ENCODE measurements around the gene DDX54. TPM values are rescaled to one million over a fixed set of nuclear protein-coding genes. Genes with fewer than 3 reads are reported as not detected.

DDX54 gene
- total and polyA plus RNA-seq, 2 of the 8 experiments (the other 6 are each of a cell fraction or from before 2014, with no cell fraction given): 64.9 to 113 TPM

GRCh38 chr12:113137861-113138783 lies 47.2 kb downstream of the DDX54 start:
- H3K4me1 ChIP-seq (replicated peaks in 1 of 4; ENCODE audit: control insufficient read depth in 3 of 4, insufficient read depth in 4 of 4, low read length in 3 of 4): peaks cover 0 to 18% (median 8%) of the 10 kb centered on the region in 4 experiments; a peak in 6 of 7 replicates
- H2BK20ac ChIP-seq (ENCODE audit: low read length): no peak overlapping the region
- 86% methylated on average over 12 of the region's 12 CpGs; no CpG with 5 or more reads in 1 of the 2 experiments for WGBS, 2 experiments (ENCODE audit: extremely low coverage in 1 of 2, insufficient coverage in 1 of 2, insufficient read length in 1 of 2, insufficient replicate concordance in 2 of 2, low coverage in 1 of 2, low lambda C conversion rate in 2 of 2, missing lambda C conversion rate in 1 of 2)
- no peak overlapping the region for H3K18ac ChIP-seq (ENCODE audit: extremely low read depth, low read length)
- no peak overlapping the region for H3K23ac ChIP-seq (ENCODE audit: insufficient read length)
- H3K9ac ChIP-seq (replicated peaks in 1 of 4; ENCODE audit: extremely low read depth in 1 of 4, low read depth in 3 of 4, low read length in 3 of 4): no peak overlapping the region
- H2BK12ac ChIP-seq (ENCODE audit: low read depth, low read length): no peak overlapping the region
- ChIA-PET CTCF (ENCODE audit: partially characterized antibody) (interaction anchor here (1.0 to 7.8 kb wide), 13 partner anchors 11 to 145 kb away, joined by 3 to 36 read pairs (median 4); partner anchors contain the start of gene CFAP73), POLR2A (ENCODE audit: partially characterized antibody) (interaction anchor here (1.0 to 3.0 kb wide), 3 partner anchors 12 to 18 kb away, joined by 3 to 12 read pairs (median 4); partner anchors contain the start of gene CFAP73)
- no peak overlapping the region for H3K56ac ChIP-seq (replicated peaks; ENCODE audit: insufficient read length, low read depth, low read length)
- H2AFZ ChIP-seq (ENCODE audit: low read length): no peak overlapping the region
- no peak overlapping the region for H4K91ac ChIP-seq (replicated peaks; ENCODE audit: insufficient read length, low read length)
- no peak overlapping the region for H3K14ac ChIP-seq (ENCODE audit: insufficient read length)
- H2BK5ac ChIP-seq (ENCODE audit: low read depth, low read length): no peak overlapping the region
- H3K79me1 ChIP-seq (ENCODE audit: low read depth, low read length): no peaks in the 10 kb centered on the region
- H2AK5ac ChIP-seq (ENCODE audit: low read depth, low read length): no peak overlapping the region
- H3K36me3 ChIP-seq (ENCODE audit: control insufficient read depth in 2 of 4, insufficient read depth in 4 of 4, low read length in 3 of 4): no peaks in the 10 kb centered on the region
- no peak overlapping the region for H4K8ac ChIP-seq (ENCODE audit: extremely low read depth, insufficient read depth, low read length)
- H4K5ac ChIP-seq (ENCODE audit: insufficient read length, low read depth, low read length): no peak overlapping the region
- H2BK15ac ChIP-seq (ENCODE audit: low read length): no peak overlapping the region
- H3K4me2 ChIP-seq (ENCODE audit: insufficient read depth in 1 of 2, low read depth in 2 of 2, low read length in 2 of 2): no peak overlapping the region
- no peak overlapping the region for H2BK120ac ChIP-seq (replicated peaks; ENCODE audit: low read depth, low read length)
- H3K27me3 ChIP-seq (replicated peaks in 1 of 4; ENCODE audit: control insufficient read depth in 3 of 4, extremely low read depth in 1 of 4, insufficient read depth in 3 of 4, low read length in 3 of 4): peaks cover 0 to 13% (median 6%) of the 10 kb centered on the region in 4 experiments; a peak in 5 of 7 replicates
- H3K9me3 ChIP-seq (ENCODE audit: insufficient read depth in 2 of 2, low read depth in 1 of 2, low read length in 1 of 2): no peaks in the 10 kb centered on the region
- H3K4me3 ChIP-seq (ENCODE audit: extremely low read depth in 1 of 4, insufficient read depth in 2 of 4, low read depth in 3 of 4, low read length in 4 of 4): no peak overlapping the region
- no peak for DNase-seq (ENCODE audit: low read depth in 1 of 2, low spot score in 2 of 2)
- H3K27ac ChIP-seq (ENCODE audit: low read depth, low read length): no peak overlapping the region
- no peaks in the 10 kb centered on the region for H4K20me1 ChIP-seq (replicated peaks in 1 of 2; ENCODE audit: control insufficient read depth in 1 of 2, insufficient read depth in 2 of 2, low read length in 2 of 2)
- H3K79me2 ChIP-seq (ENCODE audit: control insufficient read depth in 1 of 2, insufficient read depth in 2 of 2, low read length in 2 of 2): no peaks in the 10 kb centered on the region
- no peak overlapping the region for H3K4ac ChIP-seq (replicated peaks; ENCODE audit: insufficient read length, low read depth, low read length)
- FAIRE-seq: no peak
- H3K23me2 ChIP-seq (ENCODE audit: low read depth, low read length): peaks cover 12% of the 10 kb centered on the region; the same call in 1 of the 2 replicates
- TF ChIP-seq TAF1 (IDR thresholded peaks at IDR 0.05; ENCODE audit: low read depth, low read length): no peak
- no peak for TF ChIP-seq SP4 (IDR thresholded peaks at IDR 0.05; ENCODE audit: low read length)
- TF ChIP-seq HDAC2 (IDR thresholded peaks at IDR 0.05; ENCODE audit: borderline replicate concordance in 1 of 2, low read depth in 2 of 2, low read length in 2 of 2): no peak
- TF ChIP-seq FOSL1 (IDR thresholded peaks at IDR 0.05; ENCODE audit: insufficient read depth, low read depth, low read length): no peak
- no peak for TF ChIP-seq BACH1 (IDR thresholded peaks at IDR 0.05; ENCODE audit: low read length)
- no peak for TF ChIP-seq YY1 (IDR thresholded peaks at IDR 0.05; ENCODE audit: low read depth, low read length)
- TF ChIP-seq TCF12 (IDR thresholded peaks at IDR 0.05; ENCODE audit: low read depth, low read length): no peak
- no peak for TF ChIP-seq MAFK (IDR thresholded peaks at IDR 0.05; ENCODE audit: low read depth, low read length)
- TF ChIP-seq NANOG (IDR thresholded peaks at IDR 0.05; ENCODE audit: insufficient read depth, low read depth, low read length, poor library complexity, severe bottlenecking): no peak
- TF ChIP-seq RBBP5 (IDR thresholded peaks at IDR 0.05; ENCODE audit: borderline replicate concordance, low read depth, low read length): no peak
- TF ChIP-seq E2F6 (IDR thresholded peaks at IDR 0.05): no peak
